Keratinocyte (primary cell): ENCODE results near the gene LRRC58. TPM values are rescaled to one million over a fixed set of nuclear protein-coding genes. Genes with fewer than 3 reads are reported as not detected.

Experiments
- DNase-seq: peaks from one replicate; pipeline ENCODE4 v3.0.0-alpha.2; 2011; ENCODE audit warnings: low read depth, missing footprints, low spot score
- FAIRE-seq: peaks from 2 replicates; lab custom pipeline; 2011; peaks lifted over from hg19 to GRCh38; lab: Jason Lieb, UNC
- H2AFZ ChIP-seq: 2 replicates; pipeline ENCODE4 v1.6.0; 2012; ENCODE audit warnings: low read length, control low read depth, inconsistent platforms; ENCODE audit not compliant: control insufficient read depth
- H3K27ac ChIP-seq: 2 replicates; pipeline ENCODE4 v1.5.1; 2011; ENCODE audit warnings: low read length; ENCODE audit not compliant: control insufficient read depth, insufficient read depth
- H3K27me3 ChIP-seq: 3 replicates; pipeline ENCODE4 v1.6.0; 2011; ENCODE audit warnings: low read length; ENCODE audit not compliant: control insufficient read depth, insufficient read depth; ENCODE audit errors: extremely low read depth
- H3K36me3 ChIP-seq, 2 experiments: 2 replicates in 1 of 2; 3 replicates in 1 of 2; pipeline ENCODE4 v1.5.1; 2011; ENCODE audit warnings: low read length in 2 of 2, mild to moderate bottlenecking in 1 of 2; ENCODE audit not compliant: control insufficient read depth in 2 of 2, insufficient read depth in 2 of 2; ENCODE audit errors: extremely low read depth in 1 of 2
- H3K4me1 ChIP-seq: 3 replicates; pipeline ENCODE4 v1.5.1; 2011; ENCODE audit warnings: low read length; ENCODE audit not compliant: control insufficient read depth, insufficient read depth; ENCODE audit errors: extremely low read depth
- H3K4me2 ChIP-seq: 3 replicates; pipeline ENCODE4 v1.6.0; 2011; ENCODE audit warnings: low read depth, low read length; ENCODE audit not compliant: control insufficient read depth, insufficient read depth; ENCODE audit errors: extremely low read depth
- H3K4me3 ChIP-seq, 3 experiments: fragments of 200-600 bp in 1 of 3; sonication (generic) in 1 of 3; 2 replicates in 2 of 3; 3 replicates in 1 of 3; pipeline ENCODE4 v1.5.1; 2011 to 2016; ENCODE audit warnings: low read length in 3 of 3, mild to moderate bottlenecking in 3 of 3, control low read depth in 2 of 3, inconsistent platforms in 1 of 3, low read depth in 1 of 3, mixed read lengths in 1 of 3, mixed run types in 1 of 3, moderate library complexity in 1 of 3; ENCODE audit not compliant: control insufficient read depth in 2 of 3, insufficient read depth in 2 of 3; ENCODE audit errors: extremely low read depth in 1 of 3
- H3K79me2 ChIP-seq: 2 replicates; pipeline ENCODE4 v1.6.0; 2012; ENCODE audit warnings: low read length; ENCODE audit not compliant: control insufficient read depth, insufficient read depth
- H3K9ac ChIP-seq: 3 replicates; pipeline ENCODE4 v1.6.0; 2011; ENCODE audit warnings: low read length; ENCODE audit not compliant: control insufficient read depth, insufficient read depth; ENCODE audit errors: extremely low read depth
- H3K9me1 ChIP-seq: 3 replicates; pipeline ENCODE4 v1.6.0; 2011; ENCODE audit warnings: low read length; ENCODE audit not compliant: control insufficient read depth, insufficient read depth; ENCODE audit errors: extremely low read depth
- H3K9me3 ChIP-seq: 2 replicates; pipeline ENCODE4 v1.5.1; 2012; ENCODE audit warnings: low read depth, low read length; ENCODE audit not compliant: control insufficient read depth
- H4K20me1 ChIP-seq: 3 replicates; pipeline ENCODE4 v1.6.0; 2011; ENCODE audit warnings: low read length; ENCODE audit not compliant: control insufficient read depth, insufficient read depth; ENCODE audit errors: extremely low read depth
- EZH2 ChIP-seq: IDR thresholded peaks from one replicate; pipeline ENCODE4 v1.6.1; 2012; ENCODE audit warnings: inconsistent platforms, mild to moderate bottlenecking, low read length, moderate library complexity
- dilution Hi-C: fragments of 300-500 bp; cut with MboI; formaldehyde crosslinking; loops from one replicate; pipeline ENCODE4 v1.7.0; 2020; ENCODE audit warnings: low sequenced_read_pairs; ENCODE audit not compliant: extremely low pct_ligation_motif_present
- polyA plus RNA-seq, 5 experiments: library from polyadenylated mRNA; depleted of rRNA in 3 of 5; stranded (reverse) in 3 of 5; stranded (forward) in 1 of 5; unstranded in 1 of 5; fragments of >200 nt; gene quantifications; 1 replicate in 1 of 5; 2 replicates in 3 of 5; 3 replicates in 1 of 5; pipeline versions ENCODE4 v1.2.1 to v1.2.3, GENCODE V29; 2011 to 2012; ENCODE audit warnings: missing spikeins in 2 of 5, low read depth in 1 of 5, low replicate concordance in 1 of 5
- TF ChIP-seq, protein P1 (sequence below), 3 experiments: IDR thresholded peaks in 1 of 3; conservative IDR thresholded peaks in 1 of 3; optimal IDR thresholded peaks in 1 of 3; 2 replicates in 2 of 3; 3 replicates in 1 of 3; pipeline versions ENCODE3 to v1.5.1; 2011; ENCODE audit warnings: low read length in 3 of 3, mild to moderate bottlenecking in 3 of 3, moderate library complexity in 2 of 3, control low read depth in 1 of 3, inconsistent platforms in 1 of 3; ENCODE audit not compliant: insufficient read depth in 2 of 3; ENCODE audit errors: extremely low read depth in 1 of 3

LRRC58 gene
- polyA plus RNA-seq, 1 donor (not counting 4 experiments of a cell fraction or from before 2014, with no cell fraction given) = 17.4 TPM

DNA sequence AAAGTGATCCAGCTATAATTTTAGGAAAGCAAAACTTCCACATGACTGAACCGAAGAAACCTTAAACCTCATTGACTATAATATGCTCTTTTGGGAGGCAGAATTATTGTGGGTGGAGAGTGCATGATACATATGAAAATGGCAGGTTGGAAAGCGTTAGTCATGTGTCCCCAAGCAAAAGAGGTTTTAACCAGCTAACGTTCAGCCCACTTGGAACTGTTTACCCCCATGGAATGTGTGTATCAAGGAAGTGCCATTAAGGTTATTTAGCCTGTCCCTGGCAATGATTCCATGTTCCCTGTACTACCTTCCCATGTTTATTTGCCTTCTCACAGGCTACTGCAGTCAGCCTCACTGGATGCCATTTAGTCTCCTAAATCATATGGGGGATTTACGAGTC, 44.1 kb upstream of the LRRC58 start:
- H3K4me2 ChIP-seq = no peak overlapping the region
- no peak overlapping the region for H3K27ac ChIP-seq
- peaks cover 11 to 14% of the 10 kb centered on the region in 2 experiments for H3K36me3 ChIP-seq
- FAIRE-seq (no peak), DNase-seq (no peak)
- H3K4me3 ChIP-seq = no peak overlapping the region
- H3K9me1 ChIP-seq = no peaks in the 10 kb centered on the region
- no peaks in the 10 kb centered on the region for H3K27me3 ChIP-seq
- H2AFZ ChIP-seq = no peak overlapping the region
- H3K9me3 ChIP-seq = no peaks in the 10 kb centered on the region
- H4K20me1 ChIP-seq = no peaks in the 10 kb centered on the region
- no peaks in the 10 kb centered on the region for H3K4me1 ChIP-seq
- dilution Hi-C loops = no loop called here
- no peaks in the 10 kb centered on the region for H3K79me2 ChIP-seq
- H3K9ac ChIP-seq = no peak overlapping the region
- TF ChIP-seq EZH2 = no peak
- TF ChIP-seq, protein P1, sequence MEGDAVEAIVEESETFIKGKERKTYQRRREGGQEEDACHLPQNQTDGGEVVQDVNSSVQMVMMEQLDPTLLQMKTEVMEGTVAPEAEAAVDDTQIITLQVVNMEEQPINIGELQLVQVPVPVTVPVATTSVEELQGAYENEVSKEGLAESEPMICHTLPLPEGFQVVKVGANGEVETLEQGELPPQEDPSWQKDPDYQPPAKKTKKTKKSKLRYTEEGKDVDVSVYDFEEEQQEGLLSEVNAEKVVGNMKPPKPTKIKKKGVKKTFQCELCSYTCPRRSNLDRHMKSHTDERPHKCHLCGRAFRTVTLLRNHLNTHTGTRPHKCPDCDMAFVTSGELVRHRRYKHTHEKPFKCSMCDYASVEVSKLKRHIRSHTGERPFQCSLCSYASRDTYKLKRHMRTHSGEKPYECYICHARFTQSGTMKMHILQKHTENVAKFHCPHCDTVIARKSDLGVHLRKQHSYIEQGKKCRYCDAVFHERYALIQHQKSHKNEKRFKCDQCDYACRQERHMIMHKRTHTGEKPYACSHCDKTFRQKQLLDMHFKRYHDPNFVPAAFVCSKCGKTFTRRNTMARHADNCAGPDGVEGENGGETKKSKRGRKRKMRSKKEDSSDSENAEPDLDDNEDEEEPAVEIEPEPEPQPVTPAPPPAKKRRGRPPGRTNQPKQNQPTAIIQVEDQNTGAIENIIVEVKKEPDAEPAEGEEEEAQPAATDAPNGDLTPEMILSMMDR (optimal IDR thresholded peaks at IDR 0.05 in 1 of 3, IDR thresholded peaks at IDR 0.05 in 1 of 3, conservative IDR thresholded peaks at IDR 0.05 in 1 of 3; ENCODE audit: extremely low read depth in 1 of 3, insufficient read depth in 2 of 3, low read length in 3 of 3) = no peak

DNA sequence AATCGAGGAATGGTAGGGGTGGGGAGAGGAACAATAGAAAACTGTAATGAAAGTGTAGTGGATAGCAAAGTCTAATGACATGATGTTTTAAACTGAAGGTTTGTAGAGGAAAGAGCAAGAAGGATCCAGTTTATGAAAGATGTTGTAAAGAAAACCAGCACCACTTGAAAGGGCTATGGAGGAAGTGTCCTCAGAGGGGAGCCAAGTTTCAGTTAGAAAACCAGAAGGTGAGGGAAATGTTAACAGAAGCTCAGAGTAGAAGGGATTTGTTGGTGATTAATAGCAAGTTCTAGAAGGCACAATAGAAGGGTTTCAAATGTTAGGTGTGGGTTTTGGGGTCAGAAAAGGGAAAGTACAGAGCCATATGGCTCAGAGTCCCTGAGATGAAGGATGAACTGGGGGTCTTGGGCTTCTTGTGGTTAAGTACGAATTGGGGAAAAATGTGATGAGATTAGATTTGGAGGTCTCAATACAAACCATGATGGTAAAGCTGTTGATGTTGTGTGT, 33.8 kb upstream of the LRRC58 start:
- Histone ChIP-seq H3K9me3 (no peaks in the 10 kb centered on the region), H3K79me2 (no peaks in the 10 kb centered on the region), H3K9ac (no peak overlapping the region), H3K27ac (no peak overlapping the region), H3K36me3 (no peaks in the 10 kb centered on the region), H2AFZ (no peak overlapping the region), H3K27me3 (no peaks in the 10 kb centered on the region), H3K4me2 (no peak overlapping the region), H3K4me1 (no peaks in the 10 kb centered on the region), H3K4me3 (no peak overlapping the region), H4K20me1 (no peaks in the 10 kb centered on the region), H3K9me1 (no peaks in the 10 kb centered on the region)
- no peak for FAIRE-seq
- TF ChIP-seq EZH2 = no peak
- TF ChIP-seq, protein P1 (optimal IDR thresholded peaks at IDR 0.05 in 1 of 3, IDR thresholded peaks at IDR 0.05 in 1 of 3, conservative IDR thresholded peaks at IDR 0.05 in 1 of 3; ENCODE audit: extremely low read depth in 1 of 3, insufficient read depth in 2 of 3, low read length in 3 of 3) = no peak
- dilution Hi-C loops = no loop called here
- no peak for DNase-seq
